Stimulated activated CD8-positive, alpha-beta memory T cell treated with anti-CD3 and anti-CD28 coated beads, Interleukin-12 subunit alpha, Interleukin-12 subunit beta, amount 100 ng/mL, for 24 hours (primary cell): ENCODE results near the gene ARMC8.

Source experiments
- DNase-seq: peaks from one replicate; pipeline ENCODE4 v3.0.0-alpha.2; 2020; ENCODE audit errors: extremely low read depth

The ARMC8 gene

DNA sequence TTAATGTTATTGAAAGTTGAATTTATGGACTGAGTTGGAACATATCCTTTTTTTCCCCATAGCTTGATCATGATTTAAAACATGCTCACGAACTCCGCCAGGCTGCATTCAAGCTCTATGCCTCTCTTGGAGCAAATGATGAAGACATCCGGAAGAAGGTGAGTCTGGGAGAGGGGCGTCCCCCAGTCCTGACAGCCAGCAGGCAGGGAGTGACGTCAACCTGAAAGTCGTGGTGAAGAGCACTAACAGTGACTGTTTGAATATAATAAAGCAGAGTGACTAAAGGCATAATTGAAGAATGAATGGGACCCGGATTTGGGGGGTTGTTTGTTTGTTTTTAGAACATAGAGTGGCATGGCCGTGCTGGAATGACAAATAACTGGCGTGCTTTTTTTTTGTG, 57.9 kb downstream of the ARMC8 start:
- no peak for DNase-seq

DNA sequence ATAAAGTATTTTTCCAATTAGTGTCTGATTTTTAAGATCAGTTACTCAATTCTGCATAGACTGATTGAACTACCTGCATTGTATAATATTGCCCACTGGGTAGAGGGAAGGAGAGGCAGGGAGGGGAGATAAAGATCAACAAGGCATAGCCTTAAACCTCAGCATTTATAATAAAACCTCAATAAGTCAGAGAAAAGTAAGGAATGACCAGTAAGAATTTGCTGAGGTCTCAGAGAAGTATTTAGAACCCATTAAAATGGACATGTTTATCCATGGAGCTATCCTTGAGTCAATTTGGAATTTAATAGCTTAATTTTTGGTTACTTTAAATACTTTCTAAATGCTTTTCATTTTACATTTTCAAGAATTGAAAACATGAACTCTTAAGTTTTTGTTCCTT, 62.5 kb downstream of the ARMC8 start:
- no peak for DNase-seq

DNA sequence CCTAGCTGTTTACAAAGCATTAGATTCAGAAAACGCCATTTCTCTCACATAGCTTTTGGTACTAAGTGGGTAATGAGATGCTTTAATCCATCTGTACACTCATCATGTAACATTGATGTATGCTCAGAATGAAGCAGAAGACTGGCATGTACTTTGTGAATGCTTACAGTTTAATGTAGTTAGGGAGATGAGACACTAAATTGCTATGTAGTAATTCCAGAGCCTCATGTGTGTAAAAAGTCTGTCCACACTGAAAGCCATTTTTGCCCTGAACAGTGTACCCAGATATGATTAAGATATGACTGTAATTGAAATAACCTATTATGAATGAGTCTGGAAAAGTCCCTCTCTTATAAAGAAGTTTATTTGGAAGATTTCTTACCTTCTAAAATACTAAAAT, 66.5 kb downstream of the ARMC8 start:
- DNase-seq = no peak

DNA sequence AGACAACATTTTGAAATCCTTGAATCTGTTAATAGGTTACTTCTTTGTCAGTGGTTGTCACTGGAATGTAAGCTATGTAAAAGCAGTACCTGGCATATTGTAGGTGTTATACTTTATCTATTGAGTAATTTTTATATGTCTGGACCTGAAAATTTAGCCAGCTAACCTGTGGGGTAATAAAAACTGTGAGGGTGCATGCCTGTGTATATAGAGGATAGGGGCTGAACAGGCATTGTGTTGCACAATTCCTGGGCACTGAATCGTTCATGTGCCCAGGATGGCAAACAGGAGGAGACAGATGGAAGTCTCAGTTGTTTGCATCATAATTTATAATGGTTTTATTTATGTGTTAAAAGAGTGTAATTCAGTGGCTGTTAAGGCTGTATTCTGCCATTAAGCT, 67.1 kb downstream of the ARMC8 start:
- DNase-seq = no peak

DNA sequence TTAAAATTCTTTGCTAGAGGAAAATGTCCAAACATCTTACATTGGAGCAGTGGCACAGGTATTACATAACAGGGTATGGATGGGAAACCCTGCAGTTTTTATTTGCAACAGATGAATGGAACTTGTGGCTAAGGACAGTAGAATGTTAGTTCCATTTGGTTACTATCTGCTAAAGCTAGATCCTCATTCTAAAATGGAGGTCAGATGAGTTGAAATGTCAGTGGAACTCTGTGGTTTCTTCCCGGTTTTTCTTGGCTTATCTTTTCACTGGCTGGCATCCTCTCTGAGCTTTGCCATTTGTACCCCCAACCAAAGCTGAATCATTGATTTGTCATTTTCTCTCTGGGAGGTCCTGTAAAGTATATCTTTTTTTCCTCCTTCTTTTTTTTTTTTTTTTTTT, 68.9 kb downstream of the ARMC8 start:
- DNase-seq = no peak

DNA sequence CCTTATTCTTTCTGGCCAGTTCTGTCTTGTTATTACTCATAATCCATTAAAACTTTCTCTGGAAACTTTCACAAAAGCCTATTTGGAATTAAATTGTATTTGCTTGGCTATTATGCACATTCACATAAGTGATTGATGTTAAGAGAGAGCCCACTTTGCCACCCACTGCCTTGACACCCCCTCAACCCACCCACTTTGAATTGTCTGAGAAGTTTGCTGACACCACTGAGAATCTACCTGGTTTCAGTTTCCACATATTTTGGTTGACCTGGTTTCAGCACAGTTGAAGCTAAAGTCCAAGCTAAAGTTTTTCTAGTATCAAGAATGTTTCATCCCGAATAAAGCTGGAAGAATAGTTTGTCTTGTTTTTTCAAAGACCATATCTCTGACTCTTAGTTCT, 70.9 kb downstream of the ARMC8 start:
- no peak for DNase-seq

DNA sequence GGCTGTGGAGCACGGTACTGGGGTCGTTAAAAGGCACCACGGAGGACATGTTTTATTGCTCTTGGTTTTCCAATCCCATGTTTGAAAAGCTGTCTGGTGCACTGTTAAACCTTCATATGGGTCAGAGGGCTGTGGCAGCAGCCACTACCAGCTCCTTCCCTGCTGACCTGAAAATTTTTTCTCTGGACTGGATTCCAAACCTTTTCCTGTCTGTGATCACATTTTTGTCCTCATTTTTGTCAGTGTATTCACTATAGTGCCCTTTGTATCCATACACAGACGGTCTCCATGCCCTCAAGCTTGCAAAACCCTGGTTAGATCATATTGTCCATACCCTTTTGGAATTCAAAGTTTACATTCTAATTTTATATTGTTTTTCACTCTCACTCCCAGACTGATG, 72.0 kb downstream of the ARMC8 start:
- no peak for DNase-seq

DNA sequence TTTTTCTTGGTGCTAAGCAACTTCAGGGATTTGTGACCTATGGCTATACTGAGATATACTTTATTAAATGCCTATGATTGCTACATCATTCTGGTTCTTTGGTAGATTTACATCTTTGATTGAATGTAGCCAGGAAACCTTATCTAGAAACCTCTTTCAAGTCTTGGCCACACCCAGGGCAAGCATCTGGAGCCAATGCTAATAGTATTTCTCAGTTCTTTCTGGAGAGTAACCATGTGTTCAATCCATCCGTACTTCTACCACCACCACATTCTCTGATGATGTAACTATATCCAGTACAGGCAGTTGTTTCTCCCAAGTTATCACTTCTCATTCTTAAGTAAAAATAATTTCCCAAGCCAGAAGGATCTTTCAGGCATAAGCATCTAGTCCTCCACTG, 73.5 kb downstream of the ARMC8 start:
- no peak for DNase-seq

DNA sequence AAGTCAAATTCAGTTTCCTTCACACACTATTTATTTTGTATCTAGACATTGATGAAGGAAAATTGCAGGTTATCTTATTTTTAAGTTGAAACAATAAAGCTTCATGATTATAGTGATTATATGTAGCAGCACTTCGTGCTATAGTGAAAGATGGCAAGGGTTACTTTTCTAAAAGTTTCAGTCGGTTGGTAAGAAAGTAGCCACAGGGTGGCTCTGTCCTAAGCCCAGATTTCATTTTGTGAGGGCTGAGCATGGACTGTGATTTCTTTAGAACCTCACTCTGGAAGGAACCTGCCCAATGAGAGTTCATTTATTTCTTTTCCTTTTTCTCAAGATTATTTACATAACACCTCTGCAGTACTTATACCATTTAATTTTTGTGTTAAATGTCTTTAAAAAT, 76.0 kb downstream of the ARMC8 start:
- no peak for DNase-seq

DNA sequence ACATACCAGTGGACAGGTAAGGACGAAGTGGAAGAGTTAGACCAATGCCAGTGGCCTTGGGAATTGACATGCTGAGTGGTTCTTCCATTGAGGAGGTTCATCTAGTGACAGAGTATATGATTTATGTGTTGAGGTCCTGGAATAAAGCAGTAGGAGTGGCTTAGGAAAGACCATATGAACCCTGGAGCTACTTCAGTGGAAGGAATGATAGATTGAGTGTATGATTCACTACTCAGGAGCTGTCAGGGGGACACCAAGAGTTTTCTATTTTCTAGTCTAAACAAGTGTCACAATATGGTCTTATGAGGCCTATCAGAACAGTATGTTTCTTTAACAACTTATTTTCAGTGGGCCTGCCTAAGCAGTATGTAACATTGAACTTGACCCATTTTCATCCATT, 78.6 kb downstream of the ARMC8 start:
- DNase-seq = no peak

DNA sequence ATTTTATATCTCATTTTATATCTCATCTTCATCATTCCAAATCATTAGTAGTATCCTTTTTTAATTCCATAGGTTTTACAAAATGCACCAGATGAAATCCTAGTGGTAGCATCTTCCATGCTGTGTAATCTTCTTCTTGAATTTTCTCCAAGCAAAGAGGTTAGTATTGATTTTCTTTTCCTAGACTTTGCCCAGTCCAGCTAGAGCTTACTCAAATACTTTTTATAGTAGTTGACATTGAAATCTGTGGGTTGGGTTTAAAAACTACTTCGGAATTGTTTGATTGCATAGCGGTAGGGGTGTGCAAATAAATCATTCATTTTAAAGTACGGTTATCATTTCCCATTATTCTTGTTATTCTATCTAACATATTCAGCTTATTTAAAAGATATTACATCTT, 80.0 kb downstream of the ARMC8 start:
- no peak for DNase-seq

DNA sequence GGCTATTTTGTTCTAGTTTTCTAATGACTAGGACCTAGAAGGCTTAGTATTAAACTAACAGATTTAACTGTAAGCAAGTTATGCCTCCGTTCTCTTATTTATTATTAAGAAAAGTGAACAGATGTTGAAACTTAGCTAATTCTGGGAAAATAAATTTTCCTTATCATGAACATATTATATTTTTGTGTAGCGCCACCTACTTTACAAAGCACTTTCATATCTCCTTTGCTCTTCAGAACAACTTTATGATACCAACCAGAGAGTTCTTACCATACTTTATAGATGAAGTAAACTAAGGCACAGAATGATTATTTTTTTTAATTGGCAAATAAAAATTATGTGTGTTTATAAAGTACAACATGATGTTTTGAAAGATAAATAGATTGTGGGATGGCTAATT, 83.1 kb downstream of the ARMC8 start:
- no peak for DNase-seq

DNA sequence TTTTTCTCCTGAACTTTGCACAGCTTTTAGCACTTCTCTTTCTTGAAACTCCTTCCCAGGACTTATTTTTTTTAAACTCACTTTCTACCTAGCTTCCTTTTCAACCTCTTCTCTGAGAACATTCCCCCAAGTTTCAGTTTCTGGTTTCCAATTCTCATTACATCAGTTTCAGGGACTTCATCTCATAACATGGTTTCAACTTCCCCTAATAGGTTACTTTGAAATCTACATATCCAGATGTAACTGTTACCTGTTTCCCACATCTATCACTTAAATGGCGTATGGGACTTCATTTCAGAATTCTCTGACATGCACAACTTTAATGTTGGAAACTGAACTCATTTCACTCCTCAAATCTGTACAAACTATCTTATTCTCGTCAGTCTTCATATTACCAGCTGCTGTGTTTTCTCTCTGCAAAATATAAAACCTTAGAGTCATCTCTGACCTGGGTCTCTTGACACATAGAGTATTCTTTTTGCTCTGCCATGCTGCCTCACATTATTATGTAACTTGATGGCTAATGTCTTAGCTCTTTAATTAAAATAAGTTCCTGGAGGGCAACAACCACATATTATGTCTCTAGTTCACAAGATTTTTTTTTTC, 84.2 kb downstream of the ARMC8 start:
- no peak for DNase-seq

DNA sequence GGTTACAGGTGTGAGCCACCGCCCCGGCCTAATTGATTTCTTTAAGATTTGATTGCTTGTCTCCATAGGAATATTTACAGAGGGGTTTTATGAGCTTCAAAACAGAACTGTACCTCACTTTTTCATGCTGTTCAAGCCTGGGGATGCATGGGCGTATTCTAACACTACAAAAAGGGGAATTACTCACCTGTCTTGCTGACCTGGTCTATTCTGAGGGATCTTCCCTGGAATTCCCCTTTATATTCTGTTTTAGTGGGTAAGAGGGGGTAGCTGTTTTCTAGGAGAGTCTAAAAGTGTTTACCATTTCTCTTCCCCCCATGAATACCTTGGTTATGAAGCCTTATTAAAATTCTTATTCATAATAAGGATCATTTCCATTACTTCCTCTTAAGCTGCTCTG, 94.5 kb downstream of the ARMC8 start:
- no peak for DNase-seq

DNA sequence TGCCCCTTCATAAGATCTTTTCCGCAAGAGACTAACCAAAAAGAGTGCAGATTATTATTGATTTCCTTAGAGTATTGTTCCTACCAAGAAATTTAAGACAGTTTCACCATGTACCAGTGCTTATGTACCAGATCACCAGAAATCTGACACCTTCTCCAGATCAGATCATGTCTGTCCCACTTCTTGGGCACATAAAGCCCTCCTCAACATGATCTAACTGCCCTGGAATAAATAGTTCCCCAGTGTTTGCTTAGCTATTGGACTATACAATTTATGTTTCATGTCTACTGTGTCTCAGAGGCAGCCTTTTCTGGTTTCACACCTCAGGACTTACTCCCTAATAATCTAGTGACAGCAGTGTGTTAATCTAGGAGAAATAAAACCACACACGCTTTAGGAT, 95.7 kb downstream of the ARMC8 start:
- no peak for DNase-seq

DNA sequence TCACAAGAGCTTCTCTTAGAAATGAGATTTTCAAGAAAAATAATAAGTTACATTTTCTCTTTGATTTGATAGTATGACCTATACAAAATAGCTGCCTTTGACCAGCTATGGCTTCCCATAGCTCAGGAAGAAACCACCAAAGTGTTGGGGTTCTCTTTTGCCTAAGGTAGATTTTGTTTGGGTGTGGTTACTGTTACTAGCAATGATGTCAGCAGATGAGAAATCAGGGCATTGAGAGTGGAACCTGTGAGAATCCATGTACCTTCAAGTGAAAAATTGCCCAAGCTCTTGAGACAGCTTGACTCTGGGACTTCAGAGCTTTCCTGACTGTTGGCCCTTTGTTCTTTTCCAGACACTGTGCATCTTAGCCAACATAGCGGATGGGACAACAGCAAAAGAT, 97.0 kb downstream of the ARMC8 start:
- no peak for DNase-seq

DNA sequence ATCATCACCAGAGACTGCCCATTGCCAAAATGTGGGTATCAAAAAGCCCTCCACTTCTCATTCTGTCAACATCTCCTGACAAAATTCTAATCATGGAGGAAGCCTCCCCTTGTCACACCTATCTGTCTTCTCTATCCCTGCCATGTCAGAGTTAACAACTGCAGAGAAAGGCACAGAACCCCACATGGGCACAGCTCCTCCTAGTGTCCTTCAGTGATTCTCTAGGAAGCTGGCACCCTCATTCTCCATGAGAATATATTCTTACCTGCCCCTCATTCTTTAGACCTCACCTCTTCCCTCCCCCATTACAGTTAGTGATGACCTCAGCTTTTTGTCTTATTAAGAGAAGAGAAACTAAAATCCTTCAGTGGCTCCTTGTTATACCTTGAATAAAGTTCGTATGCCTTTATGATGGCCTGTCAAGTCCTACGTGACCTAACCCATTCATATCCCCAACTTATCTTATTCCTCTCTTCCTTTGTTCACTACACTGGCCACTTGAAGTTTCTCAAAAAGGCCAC, 97.9 kb downstream of the ARMC8 start:
- DNase-seq = no peak

DNA sequence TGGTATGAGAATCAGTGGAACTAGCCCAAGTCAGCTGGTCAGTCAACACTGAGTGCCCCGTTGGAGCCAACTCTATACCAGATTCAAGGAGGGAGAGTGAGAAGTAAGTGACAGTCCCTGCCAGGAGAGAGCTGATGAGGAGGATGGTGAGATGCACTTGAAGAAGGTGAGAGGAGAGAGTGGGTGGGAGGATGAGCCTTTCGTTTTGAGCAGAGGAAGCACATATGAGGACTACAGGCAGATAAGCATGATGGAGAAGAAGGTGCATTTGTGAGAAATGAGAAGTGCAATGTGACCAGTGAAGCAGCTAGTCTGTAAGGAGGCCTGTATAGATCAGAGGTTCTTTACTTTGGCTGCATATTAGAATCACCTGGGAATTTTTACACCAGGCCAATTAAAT, 102.2 kb downstream of the ARMC8 start:
- DNase-seq = no peak

DNA sequence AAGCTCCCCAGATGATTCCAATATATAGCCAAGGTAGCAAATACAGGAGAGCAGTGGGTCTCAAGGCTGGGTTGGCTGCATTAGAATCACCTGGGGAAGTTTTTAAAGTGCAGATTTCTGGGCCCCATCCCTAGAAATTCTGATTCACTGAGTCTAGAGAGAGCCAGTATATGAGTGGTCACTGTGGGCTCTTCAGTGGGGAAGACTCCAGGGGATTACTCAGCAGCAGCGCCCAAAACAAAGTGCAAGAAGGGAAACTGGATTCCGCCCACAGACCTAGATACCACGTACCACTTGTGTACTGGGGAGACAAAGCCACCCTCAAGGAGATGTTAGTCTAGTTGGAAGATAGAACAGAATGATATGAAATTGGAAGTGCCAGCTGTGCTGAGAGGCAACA, 102.6 kb downstream of the ARMC8 start:
- no peak for DNase-seq

DNA sequence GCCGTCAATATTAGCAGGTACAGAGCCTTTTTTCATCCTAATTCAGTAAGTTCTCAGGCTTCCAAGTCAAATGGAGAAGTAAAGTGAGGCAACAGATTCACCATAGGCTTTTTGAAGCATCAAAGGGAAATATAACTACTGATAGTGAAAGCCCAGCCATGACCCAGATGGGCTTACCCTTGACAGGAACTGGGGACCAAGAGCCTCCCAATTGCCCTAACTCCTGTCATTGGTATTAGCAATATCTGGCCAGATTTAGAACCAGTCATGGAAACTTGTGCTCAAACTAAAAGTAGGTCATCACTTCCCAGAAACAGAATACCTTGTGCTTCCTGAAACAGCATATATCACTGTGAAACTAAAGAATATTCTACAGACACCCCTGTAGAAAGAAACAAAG, 109.5 kb downstream of the ARMC8 start:
- DNase-seq = no peak

DNA sequence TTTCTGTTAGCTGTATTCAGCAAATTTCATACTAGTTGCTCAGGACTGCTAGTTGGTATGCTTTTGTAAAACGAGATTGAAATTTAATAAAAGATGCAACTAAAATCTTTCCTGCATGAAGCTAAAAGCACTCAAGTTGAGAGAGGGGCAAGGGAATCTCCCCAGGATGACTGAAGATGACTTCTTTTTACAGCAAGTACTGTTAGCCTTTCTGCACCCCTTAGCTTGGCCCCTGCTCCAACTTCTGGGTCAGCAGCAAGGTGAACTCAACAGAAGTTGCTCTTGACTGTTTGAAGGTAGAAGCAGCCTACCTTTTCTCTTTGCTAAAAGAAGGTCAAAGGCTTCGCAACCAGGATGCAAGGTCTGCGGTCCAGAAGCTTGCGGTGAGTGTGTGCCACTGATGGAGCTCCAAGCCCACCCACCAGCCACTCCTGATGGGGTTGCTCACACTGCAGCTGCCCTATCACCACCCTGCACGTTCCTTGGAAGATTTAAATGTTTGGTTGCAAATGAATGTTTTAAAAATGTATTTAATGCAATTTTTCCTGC, 110.0 kb downstream of the ARMC8 start:
- DNase-seq = no peak

DNA sequence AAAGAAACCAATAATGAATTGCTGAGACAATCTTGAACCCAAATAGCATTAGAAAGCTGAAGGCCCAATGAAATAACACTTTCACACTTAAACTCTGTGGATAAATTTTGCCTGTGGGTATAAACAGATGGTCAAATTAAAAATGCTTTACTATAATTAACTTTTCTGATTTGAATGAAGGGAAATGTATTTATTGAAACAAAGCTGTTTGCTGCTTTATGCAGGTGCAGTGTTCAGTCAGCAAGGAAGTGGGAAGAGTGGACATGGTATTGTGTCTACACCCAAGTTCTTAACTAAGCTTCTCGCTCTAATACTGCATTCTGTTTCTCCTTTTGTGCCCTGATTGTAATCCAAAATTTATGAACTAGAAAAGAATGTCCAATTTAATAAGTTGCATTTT, 110.8 kb downstream of the ARMC8 start:
- DNase-seq = no peak

DNA sequence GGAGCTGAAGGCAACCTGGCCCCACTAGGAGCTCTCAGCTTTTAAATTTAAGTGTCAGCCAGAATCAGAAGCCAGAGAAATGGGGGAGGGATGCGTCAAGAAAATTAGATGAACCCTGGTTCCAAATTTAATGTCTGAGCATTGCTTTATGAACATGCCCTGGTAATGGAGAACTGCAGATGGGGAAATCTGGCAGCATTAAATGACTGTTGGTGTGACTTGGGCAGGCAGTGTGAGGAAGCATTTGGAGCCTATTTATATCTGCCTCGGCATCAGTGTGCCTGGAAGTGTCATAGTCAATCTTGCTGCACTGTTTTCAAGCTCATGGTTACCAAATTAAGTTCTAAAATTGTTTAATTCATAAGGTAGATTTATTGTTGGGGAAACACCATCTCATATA, 113.5 kb downstream of the ARMC8 start:
- DNase-seq = no peak

DNA sequence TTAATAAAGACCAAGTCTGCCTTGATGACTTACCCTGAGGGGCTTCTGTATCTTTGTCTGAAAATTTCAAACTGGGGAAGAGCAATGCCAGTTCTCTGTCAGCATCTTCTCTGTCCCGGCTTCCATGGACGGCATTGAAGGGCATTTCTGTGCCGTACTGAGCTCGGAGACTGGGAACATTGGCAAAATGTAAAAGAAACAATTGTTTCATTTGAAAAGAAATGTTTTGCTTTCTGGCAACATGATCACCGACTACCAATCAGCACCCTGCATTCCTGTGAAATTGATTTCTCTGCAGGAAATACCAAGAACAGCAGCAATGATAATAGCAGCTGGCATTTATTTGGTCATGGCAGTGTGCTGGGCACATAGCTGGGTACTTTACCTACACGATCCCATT, 116.4 kb downstream of the ARMC8 start:
- no peak for DNase-seq
